ENCODE measurements around the gene EIF4E.
"Not testable (repeated sequence)": the region's sequence is repeated elsewhere in the genome, so short reads cannot be mapped to it uniquely, and the experiment has no call there.

The EIF4E gene, protein sequence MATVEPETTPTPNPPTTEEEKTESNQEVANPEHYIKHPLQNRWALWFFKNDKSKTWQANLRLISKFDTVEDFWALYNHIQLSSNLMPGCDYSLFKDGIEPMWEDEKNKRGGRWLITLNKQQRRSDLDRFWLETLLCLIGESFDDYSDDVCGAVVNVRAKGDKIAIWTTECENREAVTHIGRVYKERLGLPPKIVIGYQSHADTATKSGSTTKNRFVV

DNA sequence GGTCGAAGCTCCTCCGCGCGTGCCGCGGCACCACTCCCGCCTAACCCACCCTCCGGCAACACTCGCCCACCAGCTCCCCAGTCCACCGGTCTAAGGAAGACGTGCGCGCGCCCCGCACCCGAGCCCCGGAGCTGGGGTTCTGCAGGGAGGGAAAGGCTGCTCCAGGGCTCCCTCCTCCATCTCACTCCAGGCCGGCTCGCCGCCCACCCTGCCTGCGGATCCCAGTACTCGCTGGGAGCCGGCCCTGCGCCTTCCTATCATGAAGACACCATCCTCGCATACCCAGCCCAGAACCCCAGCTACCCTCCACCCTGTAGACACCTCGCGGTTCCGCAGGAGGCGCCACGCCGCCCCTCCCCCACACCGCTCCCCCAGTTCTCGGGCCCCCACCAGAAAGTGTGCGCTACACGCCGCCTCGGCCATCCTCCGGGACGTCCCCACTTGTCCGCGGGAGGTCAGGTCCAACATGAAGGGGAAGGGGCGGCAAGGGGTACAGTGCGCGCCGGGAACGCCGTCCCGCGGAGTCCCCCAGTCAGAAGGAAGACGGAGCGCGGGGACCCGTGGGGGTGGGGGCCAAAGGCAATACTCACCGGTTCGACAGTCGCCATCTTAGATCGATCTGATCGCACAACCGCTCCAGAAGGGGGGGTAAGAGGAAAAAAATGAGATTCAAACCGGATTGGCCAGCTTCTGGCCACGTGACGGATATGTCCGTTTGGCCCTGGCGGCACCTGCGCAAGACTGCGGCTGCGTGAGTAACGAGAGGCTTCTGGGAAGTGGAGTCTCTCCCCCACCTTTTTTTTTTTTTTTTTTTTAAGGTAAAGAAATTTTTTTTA, at the start of gene EIF4E:
TSS of gene EIF4E (minus strand) at position 629 of the 836 bp plus-strand sequence. CDS start at position 608, 21 bp downstream.
- DNase-seq = peak; percentile 69 to 82

DNA sequence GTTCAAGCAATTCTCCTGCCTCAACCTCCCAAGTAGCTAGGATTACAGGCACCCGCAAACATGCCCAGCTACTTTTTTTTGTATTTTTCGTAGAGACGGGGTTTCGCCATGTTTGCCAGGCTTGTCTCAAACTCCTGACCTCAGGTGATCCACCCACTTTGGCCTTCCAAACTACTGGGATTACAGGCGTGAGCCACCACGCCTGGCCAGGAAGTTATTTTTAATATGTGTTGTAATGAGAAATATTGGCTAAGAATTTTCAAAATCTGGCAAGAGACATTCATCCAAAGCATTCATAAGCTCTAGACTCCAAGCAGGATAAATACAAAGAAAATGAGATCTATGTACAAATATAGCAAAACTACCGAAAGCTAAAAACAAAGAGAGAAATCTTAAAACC, 48.6 kb upstream of the EIF4E start:
- DNase-seq = no peak

DNA sequence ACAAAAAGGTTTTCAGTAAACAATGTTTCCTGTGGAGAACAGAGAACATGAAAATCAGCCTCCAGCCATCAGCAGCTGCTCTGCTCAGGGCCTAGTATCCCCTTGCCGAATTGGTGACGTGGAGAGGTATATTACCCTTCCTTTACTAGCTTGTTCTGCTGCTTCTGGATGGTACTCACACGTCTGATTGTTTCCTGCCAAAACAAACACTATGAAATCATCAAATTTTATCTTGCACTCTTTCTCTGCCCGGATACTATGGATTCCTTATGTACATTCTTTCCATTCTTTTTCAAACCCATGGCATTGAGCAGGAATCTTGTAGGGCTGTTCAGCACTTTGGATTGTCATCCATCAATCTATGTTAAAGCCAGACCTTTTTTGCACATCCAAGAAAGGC, 47.8 kb upstream of the EIF4E start:
- no peak for DNase-seq

DNA sequence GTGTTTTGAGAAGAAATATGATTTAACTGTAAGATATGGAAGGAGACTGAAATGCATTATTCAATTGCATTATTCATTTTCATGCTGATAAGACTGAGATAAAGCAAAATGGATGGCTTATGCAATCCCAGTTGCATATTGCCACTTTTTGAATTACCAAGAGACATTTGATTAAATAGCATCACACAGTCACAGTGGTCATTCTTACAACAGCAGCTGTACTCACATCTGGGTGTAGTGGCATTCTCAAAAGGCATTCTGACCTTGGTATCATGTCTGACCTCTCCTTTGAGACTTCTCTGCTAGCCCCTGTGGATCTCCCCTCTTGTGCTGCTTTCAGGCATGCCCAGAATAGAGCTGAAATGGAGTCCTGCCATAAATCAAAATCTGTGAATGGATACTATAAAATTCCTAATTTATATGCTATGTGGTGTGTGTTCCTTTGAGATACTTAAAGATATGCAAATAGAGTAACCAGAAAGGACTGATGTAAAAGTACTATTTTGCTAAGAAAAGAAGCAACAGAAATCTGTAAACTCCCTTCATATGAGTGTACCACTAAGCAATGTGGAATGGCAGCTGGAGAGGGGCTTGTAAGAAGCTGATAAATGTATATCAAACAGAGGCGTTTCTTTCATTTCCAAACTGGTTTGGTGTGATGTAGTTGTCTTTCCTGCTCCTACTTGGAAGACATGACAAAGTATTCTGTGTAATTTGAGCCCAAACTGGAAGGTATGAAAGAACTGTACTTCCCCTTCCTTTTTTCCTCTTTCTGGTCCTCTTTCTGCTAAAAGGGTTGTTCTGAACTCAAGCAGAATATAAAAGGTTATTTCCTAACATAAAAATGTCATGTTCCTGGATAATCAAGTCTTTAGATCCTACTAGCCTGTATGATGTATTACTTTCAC, 41.2 kb upstream of the EIF4E start:
- DNase-seq = no peak

DNA sequence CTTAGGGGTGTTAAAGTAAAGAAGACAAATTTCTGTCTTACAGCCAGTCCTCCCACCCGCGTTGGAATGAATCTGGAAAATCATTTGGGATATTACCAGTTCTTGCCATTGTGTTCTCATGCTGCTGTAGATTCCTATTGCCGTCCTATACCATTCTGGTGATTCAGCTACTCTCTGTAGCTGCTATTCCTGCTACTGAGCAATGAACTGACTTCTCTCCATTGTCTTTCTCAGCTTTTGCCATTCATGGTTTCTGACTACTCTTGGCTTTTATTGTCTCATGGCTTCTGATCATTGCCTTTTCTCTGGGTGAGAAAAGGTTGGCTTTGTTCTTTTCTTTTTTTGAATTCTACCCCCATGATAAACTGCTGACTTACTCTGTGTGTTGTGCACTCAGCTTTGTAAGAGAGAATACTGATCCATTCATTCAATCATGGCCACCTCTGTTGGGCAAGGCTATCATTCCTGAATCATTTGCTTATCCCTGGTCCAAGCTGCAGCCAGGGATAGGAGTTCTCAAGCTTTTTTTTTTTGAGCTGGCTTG, 38.9 kb upstream of the EIF4E start:
- no peak for DNase-seq

DNA sequence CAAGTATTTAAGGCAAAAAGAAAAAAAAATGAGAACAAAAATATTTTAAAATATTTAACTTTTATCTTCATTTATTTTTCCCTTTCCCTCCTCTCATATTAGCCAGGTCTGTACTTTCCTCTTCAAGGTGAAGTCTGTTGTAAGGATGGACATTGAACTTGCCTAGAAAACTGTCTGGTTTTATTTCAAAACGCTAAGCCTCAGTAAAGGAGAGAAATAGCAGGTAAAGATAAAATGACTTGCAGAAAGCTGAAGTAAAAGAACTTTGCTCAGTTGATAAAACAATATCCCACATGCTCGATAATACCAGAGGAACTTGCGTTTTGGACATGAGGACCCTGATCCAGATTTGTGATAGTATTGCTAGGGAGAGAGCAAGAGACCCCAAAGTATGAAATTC, 38.0 kb upstream of the EIF4E start:
- no peak for DNase-seq

DNA sequence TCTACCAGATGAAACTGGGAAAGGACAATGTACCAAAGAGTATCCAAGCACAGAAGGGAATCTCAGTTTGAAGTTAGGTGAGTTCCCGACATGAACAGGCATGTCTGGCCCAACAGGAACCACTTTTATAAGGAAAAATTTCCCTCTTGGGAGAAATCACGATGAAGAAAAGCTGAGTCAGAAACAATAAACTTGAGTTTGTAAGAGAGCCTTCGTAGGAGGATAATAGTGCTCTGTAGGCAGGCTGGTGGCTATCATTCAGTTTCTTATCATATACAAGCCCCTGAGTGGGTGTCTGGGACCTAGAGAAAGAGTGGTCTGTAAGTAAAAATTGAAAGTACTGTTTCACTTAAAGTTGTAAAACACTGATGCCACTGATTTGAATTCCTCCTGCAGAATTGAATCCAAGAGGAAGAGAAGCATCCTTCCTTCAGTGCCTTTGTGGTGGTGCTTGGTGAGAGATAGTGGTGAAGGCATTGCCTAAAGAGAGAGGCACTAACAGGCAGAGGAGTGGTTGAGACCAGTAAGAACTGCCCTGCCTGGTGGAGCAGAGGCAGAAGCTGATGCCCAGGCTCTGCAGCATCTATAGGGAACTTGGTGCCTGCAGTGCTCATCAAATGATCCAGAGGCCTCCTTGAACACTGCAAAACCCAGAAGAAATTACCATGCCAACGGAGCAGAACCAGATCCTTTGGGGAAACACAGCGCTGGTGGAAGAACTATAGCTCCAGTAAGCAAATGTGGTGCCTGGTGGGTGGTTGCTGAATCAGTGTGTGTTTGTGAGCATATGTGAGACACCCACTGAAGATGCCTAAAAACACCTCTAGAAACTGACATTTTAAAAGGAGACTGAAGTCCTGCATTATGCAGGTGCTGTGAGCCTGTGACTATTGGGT, 34.9 kb upstream of the EIF4E start:
- DNase-seq = no peak

DNA sequence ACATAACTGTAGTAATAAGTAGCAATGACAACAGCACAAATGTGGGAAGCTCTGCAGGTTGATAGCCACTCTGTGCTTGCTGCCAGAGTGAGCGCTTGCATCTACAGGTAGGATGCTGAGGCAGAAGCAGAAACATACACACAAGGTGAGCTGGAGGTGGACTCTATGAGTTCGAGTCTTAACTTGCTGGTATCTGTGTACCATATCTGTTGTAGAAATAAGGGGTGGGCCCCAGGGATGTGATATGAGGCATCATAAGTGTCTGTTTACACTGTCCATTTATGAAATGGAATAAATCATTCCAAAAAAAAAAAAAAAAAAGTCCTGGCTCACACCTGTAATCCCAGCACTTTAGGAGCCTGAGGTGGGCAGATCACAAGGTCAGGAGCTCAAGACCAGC, 32.8 kb upstream of the EIF4E start:
- DNase-seq = no peak

DNA sequence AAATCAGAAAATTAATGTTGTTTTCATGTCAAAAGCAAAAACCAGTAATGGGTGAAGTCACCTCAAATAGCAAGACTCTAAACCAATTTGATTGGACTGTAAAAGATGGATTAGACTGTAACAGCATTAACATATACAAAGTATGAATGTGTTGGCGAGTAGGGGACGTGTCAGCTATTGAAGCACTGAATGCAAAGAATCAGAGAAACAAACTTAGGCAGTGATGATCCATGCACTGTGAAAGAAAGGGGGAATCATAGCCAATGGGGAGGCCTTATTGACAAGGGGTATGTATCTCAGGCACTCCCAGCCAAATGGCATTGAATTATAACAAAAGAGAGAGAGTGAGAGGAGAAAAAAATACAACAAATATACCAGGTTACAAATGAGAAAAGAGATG, 30.5 kb upstream of the EIF4E start:
- no peak for DNase-seq

DNA sequence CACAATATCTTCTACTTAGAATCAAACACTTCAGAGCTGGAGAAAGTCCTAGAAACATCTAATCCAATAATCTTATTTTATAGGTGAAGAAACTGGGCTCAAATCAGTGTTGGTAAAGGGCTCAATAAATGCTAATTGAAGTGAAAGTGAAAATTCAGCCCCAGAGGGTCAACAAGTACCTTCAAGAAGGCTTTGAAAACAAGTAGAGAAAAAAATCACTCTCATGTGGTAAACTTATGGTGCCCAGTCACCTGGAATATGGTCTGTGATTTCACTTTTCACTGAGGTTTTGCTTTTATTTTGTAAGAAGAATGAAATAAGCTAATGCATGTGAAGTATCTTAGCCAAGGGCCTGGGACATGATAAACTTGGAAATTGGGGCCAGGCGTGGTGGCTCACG, 29.1 kb upstream of the EIF4E start:
- no peak for DNase-seq

DNA sequence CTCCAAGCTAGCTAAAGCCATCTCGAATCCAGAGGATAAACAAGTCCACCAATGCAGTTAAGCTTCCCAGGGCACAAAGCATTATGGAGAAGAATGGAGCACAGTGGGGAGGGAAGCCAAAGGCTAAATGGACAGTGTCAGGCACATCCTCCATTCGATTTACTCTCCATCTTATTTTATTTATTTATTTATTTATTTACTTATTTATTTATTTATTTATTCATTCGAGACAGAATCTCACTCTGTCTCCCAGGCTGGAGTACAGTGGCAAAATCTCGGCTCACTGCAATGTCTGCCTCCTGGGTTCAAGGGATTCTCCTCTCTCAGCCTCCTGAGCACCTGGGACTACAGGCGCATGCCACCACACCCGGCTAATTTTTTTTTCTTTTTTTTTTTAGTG, 26.3 kb upstream of the EIF4E start:
- DNase-seq = no peak

DNA sequence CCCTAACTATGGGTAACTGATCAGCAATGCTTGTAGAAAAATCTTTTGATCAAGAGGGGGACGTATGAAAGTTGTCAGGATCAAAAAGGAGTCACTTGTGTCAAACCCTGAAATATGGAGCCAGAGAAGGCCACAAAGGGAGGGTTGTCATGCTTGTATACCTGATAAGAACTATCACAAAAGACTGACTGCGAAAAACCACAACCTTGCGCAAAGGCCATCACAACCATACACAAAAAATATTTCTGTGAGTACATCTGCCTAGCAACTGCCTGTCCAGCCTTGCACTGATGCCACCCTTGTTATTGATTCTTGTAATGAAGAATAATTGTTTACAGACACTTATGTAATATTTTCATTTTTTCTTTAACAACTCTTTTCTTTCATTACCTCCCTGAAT, 22.8 kb upstream of the EIF4E start:
- no peak for DNase-seq

DNA sequence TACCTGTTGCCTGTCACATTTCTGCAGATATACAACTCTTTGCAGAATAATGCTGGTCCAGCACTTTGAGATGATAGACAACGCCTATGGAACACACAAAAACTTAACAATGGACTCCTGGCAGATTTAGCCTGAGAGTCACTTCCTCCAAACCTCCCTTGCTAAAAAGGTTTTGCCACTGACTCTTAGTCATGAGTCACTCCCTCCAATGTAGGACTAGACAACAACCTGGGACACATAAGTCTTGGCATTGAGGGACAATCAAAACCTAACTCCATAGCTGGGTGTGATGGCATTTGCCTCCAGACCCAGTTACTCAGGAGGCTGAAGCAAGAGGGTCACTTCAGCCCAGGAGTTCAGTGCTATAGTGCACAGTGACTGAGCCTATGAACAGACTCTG, 22.0 kb upstream of the EIF4E start:
- DNase-seq = no peak

DNA sequence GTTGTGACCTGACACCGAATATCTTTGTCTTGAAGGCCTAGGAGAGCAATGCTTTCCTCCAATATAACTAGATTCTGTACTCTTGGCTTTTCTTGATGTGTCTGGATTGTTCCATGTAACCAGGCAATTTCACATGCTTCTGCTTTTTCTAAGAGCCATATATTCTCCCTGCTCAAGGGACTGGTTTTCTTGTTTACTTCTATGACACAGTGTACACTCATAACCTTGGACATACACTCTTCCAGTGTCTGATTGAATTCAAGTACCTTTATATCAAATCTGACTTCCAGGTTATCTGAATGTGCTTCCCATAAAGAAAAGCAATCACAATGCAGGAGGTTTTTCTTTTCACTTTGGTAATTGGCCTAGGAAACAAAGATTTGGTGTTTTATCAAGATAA, 17.4 kb upstream of the EIF4E start:
- no peak for DNase-seq

DNA sequence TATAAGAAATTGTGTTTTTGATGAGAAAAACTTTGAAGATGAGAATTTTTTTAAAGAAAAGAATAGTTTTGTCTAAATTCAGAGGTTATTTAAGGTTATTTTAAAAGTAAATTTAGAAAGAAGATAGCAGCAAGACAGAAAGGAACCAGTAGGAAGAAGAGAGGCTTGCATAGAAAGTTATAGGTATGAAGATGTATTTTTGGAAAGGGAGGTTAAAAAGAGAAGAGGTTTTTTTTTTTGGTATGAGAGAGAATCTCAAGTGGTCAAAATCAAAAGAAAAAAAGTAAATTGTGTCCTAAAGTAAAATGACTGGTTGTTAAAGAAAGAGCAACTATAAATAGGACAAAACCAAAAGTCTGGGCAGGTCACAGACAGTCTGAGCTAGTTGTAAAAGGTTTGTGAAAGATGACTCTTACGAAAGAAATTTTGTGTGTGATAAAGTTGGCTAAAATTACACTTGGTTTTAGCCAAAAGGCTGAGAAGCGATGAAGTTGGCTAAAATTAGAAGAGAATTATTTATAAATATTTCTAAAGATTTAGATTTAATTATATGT, 16.4 kb upstream of the EIF4E start:
- DNase-seq = no peak

DNA sequence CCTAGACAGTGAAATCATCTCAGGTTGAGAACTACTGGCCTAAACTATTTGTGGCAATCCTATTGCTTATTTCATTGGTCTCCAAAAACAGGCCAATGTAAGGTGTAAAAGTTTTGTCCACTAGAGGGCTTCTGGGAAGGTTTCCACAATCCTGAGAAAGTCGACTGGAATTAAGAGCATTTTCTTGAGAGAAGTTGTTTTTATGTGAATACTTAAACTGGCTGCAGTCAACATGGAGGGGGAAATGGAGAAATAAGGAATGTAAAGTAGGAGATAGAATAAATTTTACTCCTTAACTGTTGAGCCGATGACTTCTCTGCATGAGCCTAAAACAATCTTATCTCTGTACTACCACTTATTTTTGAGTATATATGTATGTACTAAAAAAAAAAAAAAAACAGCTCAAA, 11.0 kb upstream of the EIF4E start:
- DNase-seq = no peak

DNA sequence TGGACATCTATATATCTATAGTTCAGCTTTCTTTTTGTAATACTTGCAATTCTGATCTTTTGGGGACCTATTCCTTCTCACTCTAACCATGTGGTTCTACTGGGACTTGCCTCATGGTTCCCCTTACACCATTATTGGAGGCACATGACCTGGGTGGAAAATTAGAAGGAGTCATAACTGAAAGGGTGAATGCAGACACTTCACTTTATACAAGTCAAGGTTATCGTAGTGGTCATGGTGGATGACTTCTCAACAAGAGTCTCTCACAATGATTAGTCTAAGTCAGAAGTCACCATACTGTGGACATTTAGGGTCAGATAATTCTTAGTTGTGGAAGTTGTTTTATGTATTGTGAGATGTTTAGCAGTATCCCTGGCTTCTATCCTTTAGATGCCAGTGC, 10.5 kb upstream of the EIF4E start:
- DNase-seq = no peak

DNA sequence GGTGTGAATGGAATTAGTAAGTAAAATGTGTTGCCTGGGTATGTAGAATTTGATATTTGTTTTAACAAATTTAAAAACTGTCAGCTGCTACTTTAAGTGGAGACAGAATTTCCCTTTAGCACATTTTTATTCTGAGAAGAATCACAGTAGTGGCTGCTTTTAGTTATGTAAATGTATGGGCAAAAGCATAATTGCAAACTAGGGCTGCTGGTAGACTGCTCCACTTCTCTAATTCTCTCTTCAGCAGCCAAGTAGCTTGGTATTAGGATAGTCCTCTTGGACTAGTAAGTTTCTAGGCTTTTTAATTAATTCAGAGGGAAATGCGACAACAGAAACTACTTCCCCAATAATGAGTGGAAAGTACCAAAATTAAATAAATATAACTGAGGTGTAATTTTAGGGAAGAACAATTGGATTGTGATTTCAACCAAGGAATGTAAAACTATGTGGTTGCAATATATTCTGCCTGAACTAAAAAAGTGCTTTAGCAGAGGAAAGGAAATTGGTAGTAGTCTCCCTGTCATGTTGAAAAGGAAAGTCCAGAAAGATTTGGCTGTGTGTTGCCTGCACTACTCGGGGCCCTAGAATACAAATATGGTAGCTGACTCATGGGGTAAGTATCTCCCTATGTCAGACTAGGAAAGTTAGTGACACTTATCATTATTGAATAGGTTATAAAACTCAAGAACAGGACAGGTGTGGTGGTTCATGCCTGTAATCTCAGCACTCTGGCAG, 9.2 kb upstream of the EIF4E start:
- no peak for DNase-seq

DNA sequence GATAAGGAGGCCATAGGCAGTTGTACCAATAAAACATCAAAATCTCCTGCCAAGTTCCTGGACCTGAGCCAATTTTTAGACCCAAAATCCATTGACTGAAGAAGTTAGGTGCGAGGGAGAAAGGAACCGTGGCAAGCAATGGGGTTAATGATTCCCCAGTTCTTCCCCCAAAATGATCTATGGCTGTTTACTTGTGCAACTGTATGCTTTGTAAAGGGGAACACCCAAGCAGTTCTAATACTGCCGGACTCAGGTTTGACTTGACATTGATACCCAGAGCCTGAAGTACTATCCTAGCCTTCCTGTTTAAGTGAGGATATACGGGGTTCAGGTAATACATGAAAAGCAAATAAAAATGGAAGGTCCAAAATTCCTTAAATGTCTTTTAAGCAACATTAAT, 6.7 kb upstream of the EIF4E start:
- no peak for DNase-seq

DNA sequence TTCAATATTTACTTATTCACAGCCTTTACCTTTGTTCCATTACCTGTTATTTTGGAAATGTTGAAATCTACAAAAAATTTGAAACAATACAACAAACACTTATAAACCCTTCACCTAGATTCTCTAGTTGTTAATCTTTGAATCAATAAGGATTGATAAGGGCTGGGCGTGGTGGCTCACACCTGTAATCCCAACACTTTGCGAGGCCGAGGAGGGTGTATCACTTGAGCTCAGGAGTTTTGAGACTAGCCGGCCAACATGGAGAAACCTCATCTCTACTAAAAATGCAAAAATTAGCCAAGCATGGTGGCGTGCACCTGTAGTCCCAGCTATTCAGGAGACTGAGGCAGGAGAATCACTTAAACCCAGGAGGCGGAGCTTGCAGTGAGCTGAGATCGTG, 5.9 kb upstream of the EIF4E start:
- DNase-seq = not testable (repeated sequence)

DNA sequence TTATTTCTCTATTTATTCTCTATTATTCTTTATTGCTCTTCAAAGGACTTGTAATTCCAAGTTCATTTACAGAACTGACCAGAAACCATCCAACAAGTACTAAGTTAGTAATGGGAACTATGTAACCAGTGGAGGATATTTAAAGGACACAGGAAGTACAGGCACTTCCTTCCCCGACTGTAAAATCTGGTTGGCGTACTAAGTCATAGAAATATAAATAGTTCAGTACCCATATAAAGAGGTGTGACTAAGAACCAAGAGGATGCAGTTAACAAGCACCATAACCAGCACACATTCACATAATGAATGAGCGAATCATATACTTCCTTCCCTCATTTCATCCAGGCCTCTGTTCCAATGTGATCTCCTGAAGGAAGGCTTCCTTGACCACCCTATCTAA, 3.6 kb upstream of the EIF4E start:
- DNase-seq = no peak

Data from NCI-H187 (cell line).